ENCODE data around the gene ZNF532.

The ZNF532 gene

GRCh38 chr18:58941426-58942099, 76.9 kb downstream of the ZNF532 start:
- no peak for DNase-seq (ENCODE audit: low read depth)

- no peak for DNase-seq (ENCODE audit: low read depth)
Measured at GRCh38 chr18:58943896-58944295, 79.2 kb downstream of the ZNF532 start.

GRCh38 chr18:58947136-58947732, 82.6 kb downstream of the ZNF532 start:
- DNase-seq (ENCODE audit: low read depth) = no peak

- no peak for DNase-seq (ENCODE audit: low read depth)
Measured at GRCh38 chr18:58949031-58949430, 84.4 kb downstream of the ZNF532 start.

GRCh38 chr18:58951986-58952702, 87.5 kb downstream of the ZNF532 start:
- DNase-seq (ENCODE audit: low read depth) = no peak

- DNase-seq (ENCODE audit: low read depth) = no peak
Measured at GRCh38 chr18:58952858-58953257, 88.2 kb downstream of the ZNF532 start.

GRCh38 chr18:58953627-58954026, 89.0 kb downstream of the ZNF532 start:
- DNase-seq (ENCODE audit: low read depth) = no peak

- DNase-seq (ENCODE audit: low read depth) = no peak
Measured at GRCh38 chr18:58955001-58955400, 90.3 kb downstream of the ZNF532 start.

- DNase-seq (ENCODE audit: low read depth) = peak; percentile 40
Measured at GRCh38 chr18:58955738-58956137, 91.1 kb downstream of the ZNF532 start.

- DNase-seq (ENCODE audit: low read depth) = no peak
Measured at GRCh38 chr18:58958628-58959027, 94.0 kb downstream of the ZNF532 start.

- DNase-seq (ENCODE audit: low read depth) = no peak
Measured at GRCh38 chr18:58960508-58960907, 95.8 kb downstream of the ZNF532 start.

GRCh38 chr18:58960946-58961722, 96.5 kb downstream of the ZNF532 start:
- DNase-seq (ENCODE audit: low read depth) = peak; percentile 9

GRCh38 chr18:58962336-58962735, 97.7 kb downstream of the ZNF532 start:
- no peak for DNase-seq (ENCODE audit: low read depth)

GRCh38 chr18:58965291-58966004, 100.8 kb downstream of the ZNF532 start:
- DNase-seq (ENCODE audit: low read depth) = no peak

GRCh38 chr18:58966005-58966677, 101.5 kb downstream of the ZNF532 start:
- DNase-seq (ENCODE audit: low read depth) = no peak

GRCh38 chr18:58966704-58967103, 102.0 kb downstream of the ZNF532 start:
- DNase-seq (ENCODE audit: low read depth) = no peak

GRCh38 chr18:58967751-58968254, 103.1 kb downstream of the ZNF532 start:
- DNase-seq (ENCODE audit: low read depth) = no peak

- no peak for DNase-seq (ENCODE audit: low read depth)
Measured at GRCh38 chr18:58970943-58971790, 106.5 kb downstream of the ZNF532 start.

- no peak for DNase-seq (ENCODE audit: low read depth)
Measured at GRCh38 chr18:58975296-58975695, 110.6 kb downstream of the ZNF532 start.

- no peak for DNase-seq (ENCODE audit: low read depth)
Measured at GRCh38 chr18:58975781-58976180, 111.1 kb downstream of the ZNF532 start.

All from stromal cell of bone marrow (primary cell).